Natural killer cell treated with Interleukin-12 subunit alpha and Interleukin-12 subunit beta and Interleukin-15 and Interleukin-18, amount 100 ng/mL, for 72 hours (primary cell): ENCODE measurements around the gene UBE2E3. TPM values are rescaled to one million over a fixed set of nuclear protein-coding genes. Genes with fewer than 3 reads are reported as not detected.

Source experiments
- ATAC-seq, 2 donors: fragments of 150-1000 bp; cut with Tn5 transposase in 1 of 2; sonication (Bioruptor Pico), chemical (Tn5 transposase) in 1 of 2; 2 replicates each; pipeline ENCODE4 v1.10.0; 2021
- DNase-seq: peaks from one replicate; pipeline ENCODE4 v3.0.0; 2022; ENCODE audit warnings: low spot score
- H3K27ac Mint-ChIP-seq, 2 donors: 1 replicate in 1 of 2; 2 replicates in 1 of 2; pipeline ENCODE4 v1.8.0; 2022; ENCODE audit warnings: mixed read lengths in 2 of 2, mild to moderate bottlenecking in 1 of 2, moderate library complexity in 1 of 2
- H3K27me3 Mint-ChIP-seq, 2 donors: 1 replicate in 1 of 2; 2 replicates in 1 of 2; pipeline ENCODE4 v1.8.0; 2022; ENCODE audit warnings: mixed read lengths in 2 of 2
- H3K36me3 Mint-ChIP-seq: one replicate; pipeline ENCODE4 v1.8.0; 2022; ENCODE audit warnings: mixed read lengths
- H3K4me1 Mint-ChIP-seq, 2 donors: 1 replicate in 1 of 2; 2 replicates in 1 of 2; pipeline ENCODE4 v1.8.0; 2022; ENCODE audit warnings: low read depth in 2 of 2, mixed read lengths in 2 of 2, mild to moderate bottlenecking in 1 of 2
- H3K4me3 Mint-ChIP-seq: one replicate; pipeline ENCODE4 v1.8.0; 2022; ENCODE audit warnings: mixed read lengths
- H3K9me3 Mint-ChIP-seq: 2 replicates; pipeline ENCODE4 v1.8.0; 2022; ENCODE audit warnings: mixed read lengths
- total RNA-seq, 2 donors: library from RNA; stranded (reverse); gene quantifications; one replicate each; pipeline ENCODE4 v1.2.3, GENCODE V29; 2022

UBE2E3 gene
- total RNA-seq, 2 donors from 2014 or later: 36.5 to 39.1 TPM

- Mint-ChIP-seq H3K9me3 (no peaks in the 10 kb centered on the region), H3K27me3 (peaks cover 14 to 25% of the 10 kb centered on the region in 2 donors), H3K27ac (no peak overlapping the region), H3K4me1 (no peaks in the 10 kb centered on the region), H3K4me3 (no peak overlapping the region), H3K36me3 (no peaks in the 10 kb centered on the region)
- DNase-seq (no peak), ATAC-seq (no peak)
Observed at GRCh38 chr2:180959787-180960186, 20.6 kb upstream of the UBE2E3 start.

DNA sequence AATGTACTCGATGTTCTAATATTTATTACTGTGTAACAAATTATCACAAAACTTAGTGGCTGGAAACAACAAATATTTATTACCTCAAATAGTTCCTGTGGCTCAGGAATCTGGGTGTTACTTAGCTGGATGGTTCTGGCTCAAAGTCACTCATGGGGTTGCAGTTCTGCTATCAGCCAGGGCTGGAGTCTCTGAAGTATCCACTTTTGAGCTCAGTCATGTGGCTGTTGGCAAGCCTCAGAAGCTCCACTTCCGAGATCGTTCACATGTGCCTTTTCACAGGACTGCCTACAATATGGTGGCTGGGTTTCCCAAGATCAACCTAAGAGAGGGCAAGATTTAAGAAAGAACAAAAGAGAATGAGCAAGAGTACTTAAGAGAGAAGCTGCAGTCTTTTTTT lies 19.4 kb upstream of the UBE2E3 start:
- Mint-ChIP-seq H3K9me3 (no peaks in the 10 kb centered on the region), H3K36me3 (no peaks in the 10 kb centered on the region)

DNA sequence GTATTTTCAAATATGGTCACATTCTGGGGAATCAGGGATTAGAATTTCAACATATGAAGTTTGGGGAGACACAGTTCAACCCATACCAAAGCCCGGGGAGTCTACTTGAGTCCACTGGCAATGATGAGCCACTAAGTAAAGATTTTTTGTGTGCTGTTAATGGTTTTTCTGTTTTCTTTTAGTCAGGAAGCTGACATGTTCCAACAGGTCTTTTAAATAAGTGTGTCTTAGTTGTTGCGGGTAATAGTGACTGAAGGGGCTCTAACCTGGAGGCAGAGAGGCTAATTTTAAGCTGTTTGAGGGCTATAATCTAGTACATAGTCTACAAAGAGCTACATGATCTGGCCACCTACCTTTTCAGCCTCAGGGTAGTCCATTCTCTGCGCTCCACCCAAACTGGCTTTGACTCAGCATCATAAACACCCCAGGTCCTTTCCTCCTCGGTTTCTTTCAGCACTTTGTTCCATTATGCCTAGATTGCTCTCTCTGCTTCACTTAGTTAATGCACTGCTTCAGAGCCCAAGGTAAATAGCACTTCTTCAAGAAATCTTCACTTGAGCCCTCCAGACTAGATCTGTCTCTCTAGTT lies 17.6 kb upstream of the UBE2E3 start:
- Mint-ChIP-seq H3K4me3 (no peak overlapping the region), H3K36me3 (no peaks in the 10 kb centered on the region), H3K27me3 (peaks cover 13 to 28% of the 10 kb centered on the region in 2 donors), H3K27ac (no peak overlapping the region), H3K9me3 (no peaks in the 10 kb centered on the region), H3K4me1 (peaks cover 0 to 3% of the 10 kb centered on the region in 2 donors)
- ATAC-seq (no peak), DNase-seq (no peak)

More for the DNA sequence above, 19.4 kb upstream of the UBE2E3 start:
- ATAC-seq (no peak), DNase-seq (no peak)
- no peak overlapping the region for H3K4me3 Mint-ChIP-seq
- H3K4me1 Mint-ChIP-seq: peaks cover 0 to 3% of the 10 kb centered on the region in 2 donors
- H3K27ac Mint-ChIP-seq: no peak overlapping the region
- H3K27me3 Mint-ChIP-seq: peaks cover 17 to 33% of the 10 kb centered on the region in 2 donors

- H3K27ac Mint-ChIP-seq: no peak overlapping the region
- H3K4me1 Mint-ChIP-seq: peaks cover 0 to 3% of the 10 kb centered on the region in 2 donors
- peaks cover 16 to 17% of the 10 kb centered on the region in 2 donors for H3K27me3 Mint-ChIP-seq
- no peak for DNase-seq
- ATAC-seq: no peak
- no peak overlapping the region for H3K4me3 Mint-ChIP-seq
- H3K36me3 Mint-ChIP-seq: no peaks in the 10 kb centered on the region
- H3K9me3 Mint-ChIP-seq: no peaks in the 10 kb centered on the region
Observed at GRCh38 chr2:180966378-180966777, 14.0 kb upstream of the UBE2E3 start.

- Mint-ChIP-seq H3K4me3 (no peak overlapping the region), H3K27ac (no peak overlapping the region), H3K27me3 (peaks cover 8 to 11% of the 10 kb centered on the region in 2 donors), H3K36me3 (no peaks in the 10 kb centered on the region), H3K9me3 (no peaks in the 10 kb centered on the region), H3K4me1 (peaks cover 0 to 3% of the 10 kb centered on the region in 2 donors)
- no peak for ATAC-seq
- DNase-seq: no peak
Observed at GRCh38 chr2:180969124-180969523, 11.3 kb upstream of the UBE2E3 start.

- DNase-seq (no peak), ATAC-seq (no peak)
- H3K36me3 Mint-ChIP-seq: no peaks in the 10 kb centered on the region
- no peak overlapping the region for H3K4me3 Mint-ChIP-seq
- H3K4me1 Mint-ChIP-seq: peaks cover 0 to 3% of the 10 kb centered on the region in 2 donors
- no peak overlapping the region for H3K27ac Mint-ChIP-seq
- peaks cover 6 to 11% of the 10 kb centered on the region in 2 donors for H3K27me3 Mint-ChIP-seq
- no peaks in the 10 kb centered on the region for H3K9me3 Mint-ChIP-seq
Observed at GRCh38 chr2:180970016-180970415, 10.4 kb upstream of the UBE2E3 start.

DNA sequence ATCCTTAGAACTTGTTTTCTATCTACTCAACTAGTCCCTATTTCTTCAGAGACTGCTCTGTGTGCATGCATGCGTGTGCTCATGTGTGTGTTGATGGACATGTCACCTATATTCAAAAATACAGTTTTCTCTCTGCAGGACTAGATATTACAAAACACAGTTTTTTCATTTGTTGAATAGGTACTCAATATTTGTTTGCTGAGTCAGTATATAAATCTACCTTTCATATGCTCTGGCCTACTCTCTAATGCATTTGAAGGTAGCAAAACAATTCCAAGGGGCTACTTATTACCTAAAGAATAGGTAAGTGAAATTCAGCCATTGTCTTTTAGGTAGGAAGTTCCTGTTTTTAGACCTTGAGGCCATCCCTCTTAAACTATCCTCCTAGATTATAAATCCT lies 8.6 kb upstream of the UBE2E3 start:
- H3K4me1 Mint-ChIP-seq: no peaks in the 10 kb centered on the region
- no peak overlapping the region for H3K4me3 Mint-ChIP-seq
- DNase-seq (no peak), ATAC-seq (no peak)
- no peak overlapping the region for H3K27ac Mint-ChIP-seq
- H3K36me3 Mint-ChIP-seq: no peaks in the 10 kb centered on the region
- H3K27me3 Mint-ChIP-seq: peaks cover 0 to 9% of the 10 kb centered on the region in 2 donors
- H3K9me3 Mint-ChIP-seq: no peaks in the 10 kb centered on the region

- Mint-ChIP-seq H3K9me3 (no peaks in the 10 kb centered on the region), H3K27me3 (peaks cover 0 to 9% of the 10 kb centered on the region in 2 donors), H3K36me3 (no peaks in the 10 kb centered on the region), H3K4me1 (peaks cover 5 to 9% of the 10 kb centered on the region in 2 donors), H3K27ac (no peak overlapping the region), H3K4me3 (no peak overlapping the region)
- no peak for ATAC-seq
- DNase-seq: no peak
Observed at GRCh38 chr2:180975585-180975984, 4.8 kb upstream of the UBE2E3 start.

- DNase-seq: no peak
- H3K27ac Mint-ChIP-seq: peak overlapping the region; percentile 43 to 71
- peak overlapping the region; percentile 71 for H3K4me3 Mint-ChIP-seq
Observed at GRCh38 chr2:180978903-180979748, 1.3 kb upstream of the UBE2E3 start.

GRCh38 chr2:180979749-180980105 lies 678 bp upstream of the UBE2E3 start:
- Mint-ChIP-seq H3K9me3 (no peaks in the 10 kb centered on the region), H3K27ac (peak overlapping the region; percentile 43 to 71), H3K4me1 (peaks cover 22 to 37% of the 10 kb centered on the region in 2 donors), H3K27me3 (peaks cover 0 to 3% of the 10 kb centered on the region in 2 donors), H3K36me3 (peaks cover 15% of the 10 kb centered on the region), H3K4me3 (peak overlapping the region; percentile 71)
- no peak for ATAC-seq
- no peak for DNase-seq

More at GRCh38 chr2:180978903-180979748, 1.3 kb upstream of the UBE2E3 start:
- Mint-ChIP-seq H3K9me3 (no peaks in the 10 kb centered on the region), H3K4me1 (peaks cover 21 to 32% of the 10 kb centered on the region in 2 donors), H3K27me3 (peaks cover 0 to 3% of the 10 kb centered on the region in 2 donors), H3K36me3 (peaks cover 11% of the 10 kb centered on the region)
- ATAC-seq: no peak

- Mint-ChIP-seq H3K27me3 (no peaks in the 10 kb centered on the region), H3K4me3 (peak overlapping the region; percentile 97), H3K27ac (peak overlapping the region; percentile 82 to 96), H3K36me3 (peaks cover 18% of the 10 kb centered on the region), H3K9me3 (no peaks in the 10 kb centered on the region), H3K4me1 (peaks cover 29 to 47% of the 10 kb centered on the region in 2 donors)
- ATAC-seq (peak; percentile 46 to 47), DNase-seq (no peak)
Observed at GRCh38 chr2:180980943-180981911, 822 bp downstream of the UBE2E3 start.

DNA sequence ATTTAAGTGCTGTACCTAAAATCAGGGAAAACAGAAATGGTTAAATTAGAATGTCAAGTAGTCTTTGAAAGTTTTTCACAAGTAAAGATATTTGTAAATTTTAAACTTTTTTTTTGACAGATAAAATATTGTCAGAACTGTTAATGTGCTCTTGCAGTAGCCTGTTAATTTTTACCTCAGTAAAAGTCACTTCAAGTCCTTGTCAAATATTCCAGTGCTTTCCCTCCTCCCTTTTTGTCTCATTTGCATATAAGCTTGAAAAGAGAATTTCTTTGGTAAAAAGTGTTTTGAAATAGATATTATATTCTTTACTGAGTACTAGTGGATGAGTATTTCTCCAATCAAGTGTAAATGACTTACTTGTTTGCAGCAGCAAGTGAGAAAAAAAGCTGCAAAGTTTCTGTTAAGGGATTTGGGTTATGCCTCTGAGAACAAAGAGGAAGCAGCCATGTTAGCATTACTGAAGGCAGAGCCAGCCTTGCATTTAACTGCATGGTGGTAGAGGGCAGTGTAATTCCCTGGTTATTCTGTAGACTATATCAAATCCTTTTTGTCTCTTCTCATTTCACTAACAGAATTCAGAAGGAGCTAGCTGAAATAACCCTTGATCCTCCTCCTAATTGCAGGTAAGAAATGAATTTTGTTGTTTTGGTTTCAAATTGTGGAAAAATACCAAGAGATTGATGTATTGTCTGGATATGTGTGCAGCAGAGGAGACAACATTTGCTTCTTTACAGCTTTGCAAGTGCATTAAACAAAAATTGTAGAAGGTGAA lies 3.2 kb downstream of the UBE2E3 start:
- Mint-ChIP-seq H3K27me3 (no peaks in the 10 kb centered on the region), H3K9me3 (no peaks in the 10 kb centered on the region), H3K4me1 (peaks cover 29 to 47% of the 10 kb centered on the region in 2 donors), H3K27ac (no peak overlapping the region), H3K36me3 (peaks cover 18% of the 10 kb centered on the region), H3K4me3 (peak overlapping the region; percentile 53)
- ATAC-seq: no peak
- no peak for DNase-seq
